HG02798 (cell line): ENCODE results near the gene KDM6A.

Experiments used
- ATAC-seq: cut with Tn5 transposase; IDR thresholded peaks from one replicate; pipeline ENCODE4 v1.9.1; 2021; ENCODE audit warnings: mild to moderate bottlenecking; ENCODE audit not compliant: unreplicated experiment, poor library complexity

Gene KDM6A

GRCh38 chrX:44953734-44954502 is 80.9 kb downstream of the KDM6A start:
- ATAC-seq, result no peak

- no peak for ATAC-seq
These were observed 81.6 kb downstream of the KDM6A start for GRCh38 chrX:44954562-44954961.

DNA sequence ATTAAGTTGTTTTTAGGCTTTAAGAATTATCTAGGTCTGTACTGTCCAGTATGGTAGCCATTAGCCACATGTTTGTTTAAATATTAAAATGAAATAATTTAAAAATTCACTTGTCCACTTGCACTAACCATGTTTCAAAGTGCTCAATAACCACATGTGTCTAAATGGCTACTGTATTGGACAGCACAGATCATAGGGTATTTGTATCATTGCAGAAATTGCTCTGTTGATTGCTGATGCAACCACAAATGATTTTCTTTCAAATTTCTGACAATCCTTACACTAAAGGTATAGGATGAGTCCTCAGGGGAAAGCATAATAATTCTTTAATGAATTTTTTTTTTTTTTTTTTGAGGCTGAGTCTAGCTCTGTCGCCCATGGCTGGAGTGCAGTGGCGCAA is 84.9 kb downstream of the KDM6A start:
- ATAC-seq, result no peak

DNA sequence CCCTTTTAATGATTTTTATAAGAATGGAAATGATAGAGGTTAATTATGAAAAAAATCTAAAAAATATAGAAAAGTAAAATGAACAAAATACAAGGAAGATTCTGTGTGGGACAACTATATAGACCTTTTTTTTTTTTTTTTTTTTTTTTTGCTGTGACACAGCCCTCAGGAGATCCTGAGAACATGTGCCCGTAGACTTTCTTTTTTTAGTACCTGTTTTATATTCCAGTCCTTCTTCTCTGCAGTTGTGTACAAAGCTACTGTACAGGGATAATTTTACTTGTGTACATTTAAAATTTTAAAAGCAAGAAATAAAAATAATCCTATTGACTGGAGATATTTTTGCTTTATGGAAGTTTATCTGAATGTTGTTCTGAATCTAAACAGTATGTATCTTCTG is 85.5 kb downstream of the KDM6A start:
- ATAC-seq, result no peak

DNA sequence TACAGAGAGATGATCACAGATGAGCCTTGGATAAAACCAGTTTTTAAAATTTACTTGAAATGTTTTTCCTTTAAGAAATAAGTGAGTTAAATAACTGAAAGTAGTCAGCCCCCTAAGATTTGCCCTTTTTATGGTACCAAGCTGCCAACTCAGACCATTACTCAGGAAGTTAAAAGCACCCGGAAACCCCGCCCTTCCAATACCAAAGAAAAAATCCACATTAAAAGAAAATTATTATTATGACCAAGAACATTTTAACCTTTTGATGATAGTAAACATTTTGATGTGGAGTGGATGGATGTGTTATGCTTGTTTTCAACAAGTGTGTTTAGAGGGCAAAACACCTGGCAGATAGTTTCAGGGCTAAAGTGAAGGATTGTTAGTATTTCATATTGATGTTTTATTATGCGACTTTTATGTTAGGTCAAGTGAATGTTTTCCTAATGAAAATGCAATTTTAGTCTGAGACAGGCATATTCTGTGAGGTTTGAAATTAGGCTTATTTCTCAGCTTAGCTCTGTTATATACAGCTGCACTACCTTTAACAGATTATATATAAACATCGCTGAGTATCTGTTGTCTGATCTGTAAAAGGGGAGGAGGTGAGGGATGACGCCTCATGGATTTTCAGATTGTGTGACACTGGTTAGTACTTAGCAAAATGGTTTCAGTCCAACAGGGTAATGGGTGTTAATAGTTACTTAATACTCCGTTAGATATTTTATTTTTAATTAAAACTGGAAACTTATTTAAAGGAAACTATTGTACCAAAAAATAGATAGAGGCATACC is 89.0 kb downstream of the KDM6A start:
- no peak for ATAC-seq

DNA sequence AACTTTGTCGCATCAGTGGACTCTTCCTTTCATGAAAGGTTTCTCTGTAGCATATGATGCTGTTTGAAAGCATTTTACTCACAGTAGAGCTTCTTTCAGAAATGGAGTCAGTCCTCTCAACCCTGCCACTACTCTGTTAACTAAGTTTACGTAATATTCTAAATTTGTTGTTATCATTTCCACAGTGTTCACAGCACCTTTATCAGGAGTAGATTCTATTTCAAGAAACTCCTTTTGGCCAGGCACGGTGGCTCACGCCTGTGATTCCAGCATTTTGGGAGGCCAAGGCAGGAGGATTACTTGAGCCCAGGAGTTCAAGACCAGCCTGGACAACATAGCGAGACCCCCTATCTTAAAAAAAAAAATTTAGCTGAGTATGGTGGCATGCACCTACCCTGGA is 90.0 kb downstream of the KDM6A start:
- no peak for ATAC-seq

GRCh38 chrX:44967221-44967620 is 94.2 kb downstream of the KDM6A start:
- no peak for ATAC-seq

DNA sequence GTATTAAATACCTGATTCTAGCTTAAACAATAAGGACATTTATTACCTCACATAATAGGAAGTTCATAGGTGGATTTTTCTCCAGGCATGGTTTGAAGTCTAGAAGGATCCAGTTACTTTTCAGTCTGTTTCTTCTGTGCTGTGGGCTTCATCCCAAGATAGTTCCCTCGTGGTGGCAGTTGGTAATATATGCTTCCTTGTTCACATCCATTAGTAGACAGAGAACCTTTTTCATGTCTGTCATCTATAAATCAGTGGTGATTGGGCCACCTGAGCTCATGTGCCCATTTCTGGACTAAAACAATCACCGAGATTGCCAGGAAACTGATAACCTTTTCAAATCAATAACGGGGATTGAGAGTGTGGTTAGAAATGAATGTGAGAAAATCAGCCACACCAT is 97.7 kb downstream of the KDM6A start:
- ATAC-seq, result no peak

GRCh38 chrX:44971674-44972073 is 98.7 kb downstream of the KDM6A start:
- ATAC-seq, result no peak

- ATAC-seq, result no peak
These were observed 99.1 kb downstream of the KDM6A start for GRCh38 chrX:44972132-44972531.

DNA sequence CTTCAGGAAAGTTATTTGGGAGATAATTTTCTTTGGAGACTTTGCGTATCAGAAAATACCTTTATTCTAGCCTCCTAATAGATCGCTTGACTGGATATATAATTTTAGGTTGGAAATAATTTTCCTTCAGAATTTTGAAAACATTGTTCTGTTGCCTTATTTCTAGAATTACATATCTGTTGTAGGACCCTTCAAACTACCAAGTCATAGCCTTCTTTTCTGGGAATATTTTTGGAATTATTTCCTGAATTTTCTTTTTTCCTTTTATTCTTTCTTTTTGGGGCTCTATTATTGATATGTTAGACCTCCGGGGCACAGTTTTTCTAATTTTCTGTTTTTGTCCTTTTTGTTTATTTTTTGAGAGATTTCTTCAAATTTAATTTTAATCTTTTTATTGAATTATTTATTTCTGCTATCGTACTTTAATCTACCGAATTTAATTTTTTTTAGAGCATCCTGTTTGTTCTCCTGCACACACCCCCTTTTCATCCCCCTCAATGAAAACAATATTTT is 100.5 kb downstream of the KDM6A start:
- no peak for ATAC-seq

DNA sequence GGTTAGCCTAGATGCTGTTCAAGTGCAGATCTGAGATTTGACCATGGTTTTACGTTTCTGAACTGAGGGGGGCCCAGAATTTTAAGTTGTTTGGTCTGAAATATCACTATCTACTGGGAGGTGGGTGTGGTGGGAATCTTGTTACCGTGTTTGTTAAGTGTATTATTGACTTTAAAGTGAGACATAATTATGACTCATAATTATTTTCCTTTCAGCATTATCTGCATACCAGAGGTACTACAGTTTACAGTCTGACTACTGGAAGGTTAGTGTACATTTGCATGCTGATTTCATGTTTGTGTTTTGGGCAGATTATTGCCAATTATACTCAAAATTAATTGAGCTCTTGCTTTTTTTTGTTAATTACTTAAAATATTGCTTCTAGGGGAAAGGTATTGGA is 101.5 kb downstream of the KDM6A start:
- no peak for ATAC-seq

GRCh38 chrX:44975666-44976263 is 102.8 kb downstream of the KDM6A start:
- no peak for ATAC-seq

DNA sequence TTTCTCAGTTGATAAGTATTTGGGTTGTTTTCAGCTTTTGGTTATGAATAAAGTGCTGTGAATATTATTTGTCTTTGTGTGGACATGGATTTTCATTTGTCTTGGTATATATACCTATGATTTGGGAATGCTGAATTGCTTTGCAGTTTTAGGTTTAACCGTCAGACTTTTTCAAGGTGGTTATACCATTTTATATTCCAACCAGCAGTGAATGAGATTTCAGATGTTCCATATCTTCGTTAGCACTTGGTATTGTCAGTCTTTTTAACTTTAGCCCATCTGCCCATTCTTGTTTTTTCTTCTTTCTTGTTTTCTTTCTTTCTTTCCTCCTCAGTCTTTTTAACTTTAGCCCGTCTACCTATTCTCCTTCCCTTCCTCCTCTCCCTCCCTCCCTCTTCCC is 106.0 kb downstream of the KDM6A start:
- no peak for ATAC-seq

DNA sequence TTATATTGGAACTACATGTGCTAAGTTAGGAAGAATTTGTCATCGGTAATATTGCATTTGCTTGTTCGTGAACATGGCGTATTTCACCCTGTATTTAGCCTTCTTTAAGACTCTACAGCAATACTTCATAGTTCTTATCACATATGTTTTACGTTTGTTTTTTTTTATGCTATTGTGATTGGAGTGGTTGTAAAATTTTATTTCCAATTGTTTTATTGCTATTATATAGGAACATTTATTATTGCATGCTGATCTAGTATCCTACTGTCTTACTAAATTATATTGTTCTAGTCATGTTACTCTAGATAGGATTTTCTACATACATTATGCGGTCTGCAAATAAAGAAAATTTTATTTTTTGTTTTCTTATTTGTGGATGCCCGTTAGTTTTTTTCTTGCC is 107.4 kb downstream of the KDM6A start:
- ATAC-seq, result no peak

DNA sequence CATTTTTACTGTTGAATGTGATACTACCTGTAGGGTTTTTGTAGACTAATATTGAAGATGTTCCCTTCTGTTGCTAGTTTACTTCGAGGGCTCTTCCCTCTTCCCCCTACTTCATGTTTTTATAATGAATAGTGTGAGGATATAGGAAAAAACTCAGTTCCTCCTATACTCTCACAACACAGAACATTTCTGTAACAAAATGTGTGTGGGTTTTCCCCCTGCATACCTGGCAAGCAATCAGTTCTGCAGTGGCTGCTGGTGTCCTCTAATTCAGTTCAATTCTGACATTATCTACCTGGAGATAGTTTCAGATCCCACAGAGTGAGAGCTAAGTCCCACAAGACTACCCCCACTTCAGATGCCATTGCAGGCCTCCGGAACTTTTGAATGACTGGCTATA is 107.9 kb downstream of the KDM6A start:
- ATAC-seq, result no peak

DNA sequence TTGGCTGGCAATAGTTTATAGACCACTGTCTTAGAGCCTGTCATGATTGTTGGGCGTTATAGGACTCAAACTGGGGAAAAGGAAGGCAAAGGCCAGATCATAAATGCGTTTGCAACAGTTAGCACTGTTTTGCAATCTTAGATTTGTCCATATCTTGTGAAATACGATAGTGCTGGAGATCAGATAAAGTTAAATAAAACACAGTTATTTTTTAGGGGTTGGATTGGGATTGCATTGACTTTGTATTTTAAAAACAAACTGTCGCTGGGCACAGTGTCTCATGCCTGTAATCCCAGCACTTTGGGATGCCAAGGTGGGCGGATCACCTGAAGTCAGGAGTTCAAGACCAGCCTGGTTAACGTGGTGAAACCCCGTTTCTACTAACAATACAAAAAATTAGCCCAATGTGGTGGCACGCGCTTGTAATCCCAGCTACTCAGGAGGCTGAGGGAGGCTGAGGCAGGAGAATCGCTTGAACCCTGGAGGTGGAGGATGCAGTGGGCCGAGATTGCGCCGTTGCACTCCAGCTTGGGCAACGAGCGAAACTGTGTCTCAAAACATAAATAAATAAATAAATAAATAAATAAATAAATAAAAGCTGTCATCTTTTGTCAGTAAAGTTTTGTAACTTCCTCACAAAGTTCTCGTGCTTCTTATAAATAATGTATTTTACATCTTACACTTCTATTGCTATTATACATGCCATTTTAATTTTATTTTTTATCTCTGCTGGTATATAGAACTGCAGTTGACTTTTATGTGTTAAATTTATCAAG is 117.2 kb downstream of the KDM6A start:
- ATAC-seq, result no peak

GRCh38 chrX:44992775-44993174 is 119.8 kb downstream of the KDM6A start:
- ATAC-seq, result no peak

DNA sequence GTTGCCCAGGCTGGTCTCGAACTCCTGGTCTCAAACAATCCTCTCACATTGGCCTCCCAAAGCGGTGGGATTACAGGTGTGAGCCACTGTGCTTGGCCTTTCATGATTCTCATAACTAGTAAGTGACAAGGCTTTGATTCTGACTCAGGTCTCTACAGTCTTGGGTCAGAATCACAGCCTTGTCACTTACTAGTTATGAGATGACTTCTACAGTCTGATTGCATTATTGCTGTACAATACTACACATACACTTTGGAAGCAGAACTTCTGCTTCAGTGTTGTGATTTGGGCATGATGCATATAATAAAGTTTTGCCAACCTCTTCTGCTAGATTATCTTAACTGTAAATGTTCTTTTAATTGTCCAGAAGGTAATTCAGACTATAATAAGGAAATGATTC is 123.3 kb downstream of the KDM6A start:
- ATAC-seq, result no peak

- ATAC-seq, result no peak
These were observed 124.4 kb downstream of the KDM6A start for GRCh38 chrX:44997282-44997812.
